Skeletal muscle tissue (tissue), 2 donors: ENCODE measurements around the gene RASAL2. TPM values are rescaled to one million over a fixed set of nuclear protein-coding genes. Genes with fewer than 3 reads are reported as not detected.

Experiments used
- small RNA-seq: library from RNA; depleted of rRNA; stranded (forward); fragments of <200 nt; gene quantifications from one replicate; pipeline ENCODE3, GENCODE V24; 2014
- total RNA-seq: library from RNA; depleted of rRNA; stranded (reverse); fragments of >200 nt; gene quantifications from one replicate; pipeline ENCODE4 v1.2.3, GENCODE V29; 2014

The RASAL2 gene
- total RNA-seq, 1 donor from 2014 or later, result 8.4 TPM

Small RNAs within 50 kb of the gene (small RNA-seq; reads per million reads assigned to genes)
- gene RF00017, result not detected

Other genes starting within 250 kb of the RASAL2 start
- 5.7 TPM for gene SEC16B, start 124.0 kb upstream of the RASAL2 start, total RNA-seq